Stomach (tissue), 9 donors: ENCODE results near the gene NCOR1. TPM values are rescaled to one million over a fixed set of nuclear protein-coding genes. Genes with fewer than 3 reads are reported as not detected.

Experiments
- DNase-seq, 2 donors: peaks; one replicate each; pipeline versions ENCODE4 v3.0.0 to v3.0.0-alpha.2; 2013 to 2019
- H3K27ac ChIP-seq, 5 donors: fragments of 200-600 bp in 4 of 5; sonication (generic) in 4 of 5; one replicate each; pipeline ENCODE4 v1.5.1; 2013 to 2019; ENCODE audit warnings: mild to moderate bottlenecking in 1 of 5, moderate library complexity in 1 of 5
- H3K27me3 ChIP-seq, 3 donors: fragments of 200-600 bp; sonication (generic); one replicate each; pipeline ENCODE4 v1.5.1; 2017 to 2019; ENCODE audit warnings: mixed run types in 1 of 3
- H3K36me3 ChIP-seq, 4 donors: fragments of 200-600 bp; sonication (generic); 1 replicate in 3 of 4; 2 replicates in 1 of 4; pipeline ENCODE4 v1.5.1; 2016 to 2019
- H3K4me1 ChIP-seq, 4 donors: fragments of 200-600 bp; sonication (generic); one replicate each; pipeline ENCODE4 v1.5.1; 2016 to 2019
- H3K4me3 ChIP-seq, 4 donors: fragments of 200-600 bp; sonication (generic) in 3 of 4; one replicate each; pipeline ENCODE4 v1.5.1; 2016 to 2019; ENCODE audit warnings: mild to moderate bottlenecking in 1 of 4
- H3K9me3 ChIP-seq, 4 donors: fragments of 200-600 bp; sonication (generic); one replicate each; pipeline ENCODE4 v1.5.1; 2016 to 2019
- CTCF ChIP-seq, 7 experiments: fragments of 450-650 bp in 4 of 7; fragments of 200-600 bp in 3 of 7; sonication (generic) in 3 of 7; IDR thresholded peaks; one replicate each; pipeline ENCODE4 v1.5.1; 2016 to 2019; ENCODE audit warnings: antibody characterized with exemption in 7 of 7, control low read depth in 2 of 7, mild to moderate bottlenecking in 1 of 7
- EP300 ChIP-seq: sonication (generic); formaldehyde crosslinking; IDR thresholded peaks from one replicate; pipeline ENCODE4 v1.6.1; 2017; ENCODE audit warnings: antibody characterized with exemption
- POLR2A ChIP-seq, 4 donors: fragments of 450-650 bp; IDR thresholded peaks; one replicate each; pipeline ENCODE4 v1.6.1; 2016; ENCODE audit warnings: antibody characterized with exemption in 4 of 4, control low read depth in 2 of 4, mild to moderate bottlenecking in 1 of 4, moderate library complexity in 1 of 4
- POLR2AphosphoS5 ChIP-seq, 3 donors: sonication (generic); formaldehyde crosslinking; IDR thresholded peaks; one replicate each; pipeline ENCODE4 v1.6.1; 2016; ENCODE audit warnings: antibody characterized with exemption in 3 of 3
- WGBS, 5 donors: extraction: QIAGEN DNeasy Blood & Tissue Kit in 3 of 5; methylation state at CpG; one replicate each; pipeline versions ENCODE4 v1.1.5 to v1.1.7; 2013 to 2018; 5-methylcytosine and 5-hydroxymethylcytosine counted together
- intact Hi-C: fragments of 100-400 bp; cut with DNase I; formaldehyde crosslinking; loops from one replicate; pipeline ENCODE4 v1.15.1; 2023; ENCODE audit warnings: low total_unique reads
- polyA plus RNA-seq, 3 donors: library from polyadenylated mRNA; stranded (reverse); fragments of 200-250 nt; gene quantifications; one replicate each; pipeline ENCODE4 v1.2.3, GENCODE V29; 2013
- total RNA-seq, 5 donors: library from RNA; depleted of rRNA; stranded (reverse); fragments of >200 nt; gene quantifications; one replicate each; pipeline versions ENCODE4 v1.1.0 to v1.2.3, GENCODE V29; 2014 to 2016
- donor health status: healthy with polysubstance abuse.
- donor health status: Bipolar disorder and iron deficiency.
- donor health status: healthy.

The NCOR1 gene
- total and polyA plus RNA-seq, 8 donors: 28.7 to 444 (median 255) TPM

GRCh38 chr17:16107165-16107770, 108.1 kb downstream of the NCOR1 start:
- H3K27ac ChIP-seq: peak overlapping the region in 1 of 5 donors; percentile 64
- no peaks in the 10 kb centered on the region for H3K27me3 ChIP-seq
- TF ChIP-seq POLR2AphosphoS5 (IDR thresholded peaks at IDR 0.05): no peak
- TF ChIP-seq CTCF (IDR thresholded peaks at IDR 0.05): no peak
- no peak for TF ChIP-seq POLR2A (IDR thresholded peaks at IDR 0.05)
- TF ChIP-seq EP300: no peak
- H3K4me1 ChIP-seq: no peaks in the 10 kb centered on the region
- H3K9me3 ChIP-seq: no peaks in the 10 kb centered on the region
- intact Hi-C loops: no loop called here
- WGBS, 5 donors: 94 to 96% (median 96%) methylated on average over 8 of the region's 8 CpGs
- DNase-seq: no peak
- H3K36me3 ChIP-seq: peaks cover 18 to 68% (median 61%) of the 10 kb centered on the region in 4 donors
- H3K4me3 ChIP-seq: no peak overlapping the region

GRCh38 chr17:16106161-16106891, 109.0 kb downstream of the NCOR1 start:
- peaks cover 21 to 67% (median 60%) of the 10 kb centered on the region in 4 donors for H3K36me3 ChIP-seq
- no peaks in the 10 kb centered on the region for H3K27me3 ChIP-seq
- no peaks in the 10 kb centered on the region for H3K9me3 ChIP-seq
- H3K27ac ChIP-seq: peak overlapping the region in 4 of 5 donors; percentile 12 to 64 (median 40)
- 55 to 72% (median 59%) methylated on average over 1 of the region's 1 CpG for WGBS, 5 donors
- peak in 1 of 3 donors; percentile 70 for TF ChIP-seq POLR2AphosphoS5 (IDR thresholded peaks at IDR 0.05)
- no peak for TF ChIP-seq CTCF (IDR thresholded peaks at IDR 0.05)
- peak in 1 of 2 donors; percentile 76 for DNase-seq
- intact Hi-C loops: no loop called here
- H3K4me3 ChIP-seq: no peak overlapping the region
- peaks cover 0 to 3% (median 1%) of the 10 kb centered on the region in 4 donors for H3K4me1 ChIP-seq

GRCh38 chr17:16104189-16104588, 111.1 kb downstream of the NCOR1 start:
- Histone ChIP-seq H3K4me1 (peaks cover 0 to 10% (median 4%) of the 10 kb centered on the region in 4 donors), H3K27me3 (no peaks in the 10 kb centered on the region), H3K36me3 (peaks cover 24 to 82% (median 74%) of the 10 kb centered on the region in 4 donors), H3K9me3 (no peaks in the 10 kb centered on the region), H3K27ac (no peak overlapping the region), H3K4me3 (no peak overlapping the region)
- no peak for TF ChIP-seq EP300
- no peak for TF ChIP-seq POLR2A (IDR thresholded peaks at IDR 0.05)
- TF ChIP-seq POLR2AphosphoS5 (IDR thresholded peaks at IDR 0.05): no peak
- no peak for TF ChIP-seq CTCF (IDR thresholded peaks at IDR 0.05)
- intact Hi-C loops: no loop called here
- WGBS, 5 donors: 93 to 98% (median 96%) methylated on average over 4 of the region's 4 CpGs
- no peak for DNase-seq

GRCh38 chr17:16101440-16101839, 113.9 kb downstream of the NCOR1 start:
- no peak for DNase-seq
- peaks cover 28 to 90% (median 82%) of the 10 kb centered on the region in 4 donors for H3K36me3 ChIP-seq
- no peaks in the 10 kb centered on the region for H3K9me3 ChIP-seq
- peaks cover 0 to 10% (median 4%) of the 10 kb centered on the region in 4 donors for H3K4me1 ChIP-seq
- intact Hi-C loops: no loop called here
- TF ChIP-seq POLR2AphosphoS5 (IDR thresholded peaks at IDR 0.05) (no peak), EP300 (no peak), CTCF (IDR thresholded peaks at IDR 0.05) (no peak), POLR2A (IDR thresholded peaks at IDR 0.05) (no peak)
- no peak overlapping the region for H3K27ac ChIP-seq
- 87 to 94% (median 91%) methylated on average over 6 of the region's 6 CpGs for WGBS, 5 donors
- H3K4me3 ChIP-seq: no peak overlapping the region
- H3K27me3 ChIP-seq: no peaks in the 10 kb centered on the region
